NCI-H146 treated with DMSO at 0.1 percent for 48 hours (cell line): Measurements from ENCODE around the gene CORIN.
"Not testable (repeated sequence)": the region's sequence is repeated elsewhere in the genome, so short reads cannot be mapped to it uniquely, and the experiment has no call there.

Source experiments
- DNase-seq: peaks from one replicate; lab custom pipeline; 2025; ENCODE audit not compliant: unreplicated experiment; lab: John Stamatoyannopoulos, UW

CORIN gene

GRCh38 chr4:47731182-47731581 is 106.7 kb downstream of the CORIN start:
- no peak for DNase-seq

DNA sequence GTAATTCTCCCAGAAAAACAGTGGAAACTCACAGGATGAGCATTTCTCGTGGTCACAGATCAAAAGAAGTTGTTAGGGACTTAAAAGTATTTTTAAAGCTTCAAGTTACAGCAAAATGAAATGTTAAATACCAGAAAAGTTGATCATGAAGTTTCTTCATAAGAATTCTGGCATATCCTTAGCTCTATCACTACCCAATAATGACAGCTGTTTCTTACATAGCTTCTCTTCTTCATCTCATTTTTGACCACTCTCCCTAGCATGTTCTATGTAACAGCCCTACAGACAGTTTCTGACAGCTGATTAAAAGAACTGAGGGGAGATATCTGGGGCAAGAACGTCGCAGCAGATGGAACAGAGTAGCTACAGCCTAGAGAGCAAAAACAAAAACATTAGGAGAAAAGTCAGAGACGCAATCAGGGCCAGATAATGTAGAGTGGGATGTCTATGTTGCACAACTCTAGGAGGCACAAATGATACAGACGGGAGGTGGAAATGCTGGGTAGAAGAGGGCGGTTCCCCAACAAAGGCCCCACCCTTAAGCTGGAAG is 108.7 kb downstream of the CORIN start:
- no peak for DNase-seq

DNA sequence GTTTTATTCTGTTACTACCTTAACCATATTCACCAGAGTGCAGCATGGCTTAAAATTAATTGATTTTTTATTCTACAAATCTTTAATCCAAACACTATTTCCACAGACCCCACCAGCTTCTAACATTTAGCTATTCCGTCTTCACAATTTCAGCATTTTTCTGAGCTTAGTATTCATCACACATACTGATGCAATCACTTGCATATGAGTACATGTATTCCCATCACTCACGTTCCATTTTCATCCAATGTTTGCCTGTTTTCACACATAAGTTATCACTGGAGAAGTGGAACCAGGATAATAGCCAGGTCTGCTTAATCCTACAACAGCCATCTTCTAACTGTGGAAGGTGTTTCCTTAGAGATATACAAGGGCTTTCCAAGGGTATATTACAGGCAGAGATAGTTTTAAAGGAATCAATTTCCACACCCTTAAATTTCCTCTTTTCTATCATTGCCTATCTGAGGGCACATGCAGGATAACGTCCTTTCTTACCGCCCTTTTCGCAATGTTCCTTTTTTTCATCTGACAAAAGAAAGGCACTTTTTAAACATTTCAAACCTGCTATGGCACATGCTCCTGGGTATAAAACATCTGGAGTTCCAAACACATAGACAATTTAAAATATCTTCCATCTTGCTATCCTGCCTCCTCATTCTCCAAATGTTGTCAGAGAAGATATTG is 115.8 kb downstream of the CORIN start:
- DNase-seq = no peak

DNA sequence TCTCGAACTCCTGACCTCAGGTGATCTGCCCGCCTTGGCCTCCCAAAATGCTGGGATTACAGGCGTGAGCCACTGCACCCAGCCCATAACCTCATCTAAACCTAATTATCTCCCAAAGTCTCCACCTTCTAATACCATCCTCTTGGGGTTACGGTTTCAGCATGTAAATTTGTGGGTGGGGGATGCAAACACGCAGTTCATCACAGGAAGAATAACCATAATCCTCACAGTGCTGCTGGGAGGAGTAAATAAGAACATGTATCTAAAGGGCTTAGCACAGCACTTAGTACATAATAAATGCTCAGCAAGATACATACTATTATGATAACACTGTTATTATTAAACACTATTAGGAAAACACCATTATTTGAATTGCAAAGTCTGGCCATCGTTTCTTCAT is 116.4 kb downstream of the CORIN start:
- no peak for DNase-seq

GRCh38 chr4:47720787-47721186 is 117.1 kb downstream of the CORIN start:
- DNase-seq = no peak

GRCh38 chr4:47719576-47719975 is 118.3 kb downstream of the CORIN start:
- no peak for DNase-seq

GRCh38 chr4:47718696-47719095 is 119.2 kb downstream of the CORIN start:
- DNase-seq = no peak

DNA sequence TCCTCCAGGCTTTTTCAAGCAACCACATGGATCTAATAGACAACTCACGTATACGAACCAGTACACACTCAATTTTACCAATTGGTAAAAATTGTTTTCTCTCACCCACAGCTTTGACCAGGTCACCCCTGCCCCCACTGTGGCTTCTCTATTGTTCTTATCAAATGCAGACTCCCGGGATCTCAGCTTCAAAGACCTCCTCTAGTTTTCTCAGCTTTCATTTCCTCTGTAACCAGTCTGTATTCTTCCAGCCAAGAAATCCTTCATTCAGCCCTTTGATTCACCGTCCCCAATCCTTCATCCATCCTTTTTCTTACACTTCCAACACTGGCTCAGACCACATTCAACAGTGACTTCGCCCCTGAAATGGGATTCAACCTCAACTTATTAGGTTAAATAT is 120.7 kb downstream of the CORIN start:
- no peak for DNase-seq

GRCh38 chr4:47715716-47716416 is 122.0 kb downstream of the CORIN start:
- peak; percentile 71 for DNase-seq

GRCh38 chr4:47714269-47714668 is 123.6 kb downstream of the CORIN start:
- no peak for DNase-seq

- DNase-seq = no peak
Observed at GRCh38 chr4:47713129-47713834, 124.6 kb downstream of the CORIN start.

DNA sequence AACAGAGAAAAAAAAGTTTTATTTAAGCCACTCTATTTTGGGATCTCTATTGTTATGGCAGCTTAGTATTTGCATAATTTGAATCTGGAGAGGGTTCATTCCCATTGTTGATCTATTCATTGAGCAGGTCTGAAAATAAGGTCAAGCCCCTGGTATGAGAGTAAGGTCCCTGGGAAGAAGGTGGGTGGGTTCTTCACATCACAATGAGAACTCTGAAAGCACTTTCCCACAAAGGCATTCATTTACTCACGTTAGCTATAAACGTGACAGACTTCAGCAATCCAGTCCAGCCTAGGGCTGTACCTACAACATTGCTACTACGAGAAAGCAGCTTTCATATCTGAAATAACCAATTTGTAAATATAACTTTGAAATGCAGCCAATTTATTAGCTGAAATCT is 126.2 kb downstream of the CORIN start:
- no peak for DNase-seq

GRCh38 chr4:47711183-47711582 is 126.7 kb downstream of the CORIN start:
- no peak for DNase-seq

DNA sequence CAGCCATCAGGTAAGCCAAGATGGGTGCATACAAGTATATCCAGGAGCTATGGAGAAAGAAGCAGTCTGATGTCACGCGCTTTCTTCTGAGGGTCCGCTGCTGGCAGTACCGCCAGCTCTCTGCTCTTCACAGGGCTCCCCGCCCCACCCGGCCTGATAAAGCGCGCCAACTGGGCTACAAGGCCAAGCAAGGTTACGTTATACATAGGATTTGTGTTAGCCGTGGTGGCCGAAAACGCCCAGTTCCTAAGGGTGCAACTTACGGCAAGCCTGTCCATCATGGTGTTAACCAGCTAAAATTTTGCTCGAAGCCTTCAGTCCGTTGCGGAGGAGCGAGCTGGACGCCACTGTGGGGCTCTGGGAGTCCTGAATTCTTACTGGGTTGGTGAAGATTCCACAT is 131.5 kb downstream of the CORIN start:
- not testable (repeated sequence) for DNase-seq

DNA sequence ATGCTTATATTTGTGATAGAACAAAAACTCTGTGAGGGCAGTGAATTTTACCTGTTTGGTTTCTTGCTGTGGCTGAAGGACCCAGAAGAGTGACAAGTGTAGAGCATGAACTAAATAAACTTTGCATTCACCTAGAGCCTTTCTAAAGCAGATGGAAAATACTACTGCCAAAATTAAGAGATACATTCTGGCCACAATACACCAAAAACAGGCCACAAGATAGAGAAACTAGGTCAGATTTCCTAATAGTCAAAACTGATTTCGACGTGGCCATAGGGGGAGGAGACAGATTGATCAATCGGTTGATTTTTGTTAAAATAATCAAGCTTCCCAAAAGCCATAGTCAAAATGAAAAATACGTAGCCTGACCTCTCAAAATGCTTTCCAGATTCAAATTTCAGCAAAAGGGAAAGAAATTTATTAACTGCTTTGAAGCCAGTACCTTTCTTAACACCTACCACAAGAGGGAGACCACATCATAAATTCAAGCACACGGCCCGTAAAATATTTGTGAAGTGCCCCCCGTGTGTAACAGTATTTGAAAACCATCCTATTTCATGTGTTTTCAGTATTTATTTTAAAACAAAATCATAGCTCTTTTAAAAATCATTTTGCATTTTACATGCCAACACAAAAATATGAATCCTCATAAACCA is 132.4 kb downstream of the CORIN start:
- peak; percentile 47 for DNase-seq

DNA sequence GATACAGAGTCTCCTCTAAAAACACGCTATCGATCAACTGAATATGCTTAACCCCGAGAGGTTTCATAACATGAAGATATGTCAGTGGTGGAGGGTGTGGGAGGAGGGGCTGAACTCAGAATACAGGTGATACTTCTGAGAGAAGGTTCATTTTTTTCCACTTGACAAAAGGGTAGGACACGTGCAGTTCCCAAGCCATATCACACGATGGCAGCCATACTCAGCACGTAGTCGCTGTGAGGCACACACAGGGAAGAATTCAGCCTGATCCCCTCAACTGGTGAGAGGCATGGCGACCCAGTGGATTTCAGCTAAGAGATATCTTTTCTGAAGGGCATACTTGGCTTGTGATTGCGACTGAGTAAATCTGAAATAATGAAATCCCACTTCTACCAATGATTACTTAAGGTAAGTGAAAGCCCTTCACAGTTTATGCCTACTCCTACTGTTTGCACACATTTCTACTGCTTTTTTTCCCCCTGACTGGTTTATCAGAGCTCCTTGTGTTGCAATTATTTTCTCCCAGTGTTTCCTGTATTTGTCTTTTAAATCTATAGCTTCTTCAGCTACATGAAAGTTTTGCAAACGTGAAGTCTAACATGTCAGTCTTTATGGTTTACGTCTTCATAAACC is 133.1 kb downstream of the CORIN start:
- peak; percentile 60 for DNase-seq

DNA sequence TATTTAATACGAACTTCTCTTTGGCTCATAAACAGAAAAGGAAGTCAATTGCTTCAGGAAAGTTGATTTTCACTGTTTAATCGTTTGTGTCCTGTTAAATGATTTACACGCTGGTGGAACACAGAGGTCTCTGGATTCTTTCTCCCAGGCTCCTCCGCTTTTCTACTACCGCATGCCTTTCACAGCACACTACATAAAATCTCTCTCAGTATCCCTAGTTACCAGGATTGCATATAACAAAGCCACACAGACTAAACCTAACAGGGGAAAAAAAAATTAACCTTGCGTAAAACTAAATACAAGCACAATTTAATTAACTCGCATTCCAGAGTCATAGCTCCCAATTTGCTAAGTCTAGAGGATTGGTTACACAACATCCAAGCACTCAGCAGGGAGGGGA is 133.9 kb downstream of the CORIN start:
- DNase-seq = no peak

DNA sequence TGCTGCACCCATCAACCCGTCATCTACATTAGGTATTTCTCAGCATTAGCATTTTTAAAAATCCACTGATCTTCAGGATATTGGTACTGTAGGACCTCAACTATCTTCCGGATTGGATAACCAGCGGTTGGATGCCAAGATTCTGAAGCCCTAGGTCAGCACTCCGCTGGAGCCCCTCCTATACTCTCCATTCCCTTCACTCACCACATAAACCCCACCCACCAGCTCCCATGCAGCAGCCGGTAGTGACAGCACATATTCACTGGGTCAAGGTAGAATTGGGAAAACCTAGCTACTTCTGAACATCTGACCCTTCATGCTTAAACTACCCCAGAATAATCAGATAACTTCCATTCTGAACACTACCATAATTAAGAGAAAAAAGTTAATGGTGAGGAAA is 134.9 kb downstream of the CORIN start:
- no peak for DNase-seq

GRCh38 chr4:47701286-47701685 is 136.6 kb downstream of the CORIN start:
- DNase-seq = no peak

GRCh38 chr4:47698837-47699236 is 139.0 kb downstream of the CORIN start:
- no peak for DNase-seq

DNA sequence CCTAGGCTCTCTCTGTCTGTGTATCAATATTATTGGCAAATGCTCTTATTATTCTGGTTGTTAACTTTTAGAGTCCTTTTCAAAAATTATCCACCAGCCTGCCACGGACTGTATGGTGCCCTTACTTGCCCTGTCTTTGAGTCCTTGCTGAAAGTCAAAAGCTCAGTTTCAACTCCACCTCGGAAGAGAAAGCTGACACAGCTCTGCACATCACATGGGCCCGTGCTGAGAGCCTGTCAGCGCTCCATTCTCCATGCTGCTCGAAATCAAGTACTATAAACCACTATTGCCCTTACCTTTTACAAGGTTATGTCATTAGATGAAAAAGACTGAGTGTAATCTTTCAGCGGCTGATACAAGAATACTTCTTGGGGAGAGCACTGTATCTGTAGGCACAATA is 141.0 kb downstream of the CORIN start:
- DNase-seq = no peak
